WTC11 (cell line): ENCODE data around the gene RABEP1. TPM values are rescaled to one million over a fixed set of nuclear protein-coding genes. Genes with fewer than 3 reads are reported as not detected.

Source experiments
- ATAC-seq: fragments of 200-7000 bp; cut with Tn5 transposase; 2 replicates; pipeline ENCODE4 v1.10.0; 2021; ENCODE audit warnings: mild to moderate bottlenecking, moderate library complexity
- CTCF ChIA-PET: fragments of 300-600 bp; sonication (Branson Sonifier 250); formaldehyde crosslinking; loops from one replicate; lab custom pipeline; 2021; ENCODE audit warnings: antibody characterized with exemption; lab: Charles Lee
- POLR2A ChIA-PET: fragments of 350-600 bp; sonication (Branson Sonifier 250); formaldehyde crosslinking; loops from one replicate; lab custom pipeline; 2021; ENCODE audit warnings: antibody characterized with exemption; lab: Charles Lee
- DNase-seq: peaks from one replicate; pipeline ENCODE4 v3.0.0; 2021; ENCODE audit warnings: low spot score
- H3K27ac Mint-ChIP-seq: 2 replicates; pipeline ENCODE4 v1.8.0; 2021; ENCODE audit warnings: mixed read lengths
- H3K27me3 Mint-ChIP-seq: 2 replicates; pipeline ENCODE4 v1.8.0; 2021; ENCODE audit warnings: low read depth, mild to moderate bottlenecking, moderate library complexity, mixed read lengths
- H3K36me3 Mint-ChIP-seq: 2 replicates; pipeline ENCODE4 v1.8.0; 2021; ENCODE audit warnings: mixed read lengths
- H3K4me1 Mint-ChIP-seq: 2 replicates; pipeline ENCODE4 v1.8.0; 2022; ENCODE audit warnings: mixed read lengths
- H3K4me3 Mint-ChIP-seq: 2 replicates; pipeline ENCODE4 v1.8.0; 2021; ENCODE audit warnings: mild to moderate bottlenecking, moderate library complexity, mixed read lengths
- H3K9me3 Mint-ChIP-seq: 2 replicates; pipeline ENCODE4 v1.8.0; 2021; ENCODE audit warnings: mixed read lengths
- ATF1 ChIP-seq: sonication (generic); formaldehyde crosslinking; IDR thresholded peaks from 2 replicates; pipeline ENCODE4 v1.8.1; 2023; ENCODE audit warnings: mild to moderate bottlenecking, moderate library complexity, missing genetic modification reagents
- ATF2 ChIP-seq: sonication (generic); formaldehyde crosslinking; IDR thresholded peaks from 2 replicates; pipeline ENCODE4 v1.8.1; 2022; ENCODE audit warnings: low read depth, missing genetic modification reagents, borderline replicate concordance
- FOXK1 ChIP-seq: sonication (generic); formaldehyde crosslinking; IDR thresholded peaks from 2 replicates; pipeline ENCODE4 v1.8.0; 2022; ENCODE audit warnings: mild to moderate bottlenecking, moderate library complexity, missing genetic modification reagents
- JAZF1 ChIP-seq: fragments of 250-450 bp; sonication (Bioruptor Pico); IDR thresholded peaks from 2 replicates; pipeline ENCODE4 v1.9.0; 2021; ENCODE audit warnings: moderate library complexity, mild to moderate bottlenecking, inconsistent platforms
- MXD4 ChIP-seq: fragments of 250-450 bp; sonication (Bioruptor Pico); IDR thresholded peaks from 2 replicates; pipeline ENCODE4 v1.8.0; 2021; ENCODE audit warnings: mild to moderate bottlenecking, moderate library complexity, borderline replicate concordance
- NR1H2 ChIP-seq: sonication (generic); formaldehyde crosslinking; IDR thresholded peaks from 2 replicates; pipeline ENCODE4 v1.9.0; 2021; ENCODE audit warnings: mild to moderate bottlenecking, moderate library complexity, missing genetic modification reagents
- PREB ChIP-seq: sonication (generic); formaldehyde crosslinking; IDR thresholded peaks from 2 replicates; pipeline ENCODE4 v1.8.1; 2022; ENCODE audit warnings: mild to moderate bottlenecking, missing genetic modification reagents, moderate library complexity, borderline replicate concordance
- TP53 ChIP-seq: sonication (generic); formaldehyde crosslinking; IDR thresholded peaks from 2 replicates; pipeline ENCODE4 v1.8.1; 2023; ENCODE audit warnings: mild to moderate bottlenecking, missing genetic modification reagents
- ZNF281 ChIP-seq: sonication (generic); formaldehyde crosslinking; IDR thresholded peaks from 2 replicates; pipeline ENCODE4 v1.8.0; 2023; ENCODE audit warnings: mild to moderate bottlenecking, missing genetic modification reagents
- ZNF317 ChIP-seq: sonication (generic); formaldehyde crosslinking; IDR thresholded peaks from 2 replicates; pipeline ENCODE4 v1.8.1; 2023; ENCODE audit warnings: low read depth, mild to moderate bottlenecking, moderate library complexity, missing genetic modification reagents, borderline replicate concordance
- ZNF396 ChIP-seq: fragments of 250-450 bp; sonication (Bioruptor Pico); IDR thresholded peaks from 2 replicates; pipeline ENCODE4 v1.8.0; 2021; ENCODE audit warnings: mild to moderate bottlenecking, moderate library complexity, borderline replicate concordance
- ZNF423 ChIP-seq: fragments of 250-450 bp; sonication (Bioruptor Pico); IDR thresholded peaks from 2 replicates; pipeline ENCODE4 v2.1.2; 2022; ENCODE audit warnings: mild to moderate bottlenecking, moderate library complexity
- ZNF512 ChIP-seq: sonication (generic); formaldehyde crosslinking; IDR thresholded peaks from 2 replicates; pipeline ENCODE4 v1.8.1; 2022; ENCODE audit warnings: missing genetic modification reagents, borderline replicate concordance
- total RNA-seq: library from RNA; stranded (reverse); gene quantifications from 3 replicates; pipeline ENCODE4 v1.2.3, GENCODE V29; 2021
- TF ChIP-seq, protein P1 (sequence below): sonication (generic); formaldehyde crosslinking; IDR thresholded peaks from 2 replicates; pipeline ENCODE4 v1.8.0; 2022; ENCODE audit warnings: mild to moderate bottlenecking, missing genetic modification reagents
- TF ChIP-seq, protein P2 (sequence below): sonication (generic); formaldehyde crosslinking; IDR thresholded peaks from 2 replicates; pipeline ENCODE4 v1.8.0; 2023; ENCODE audit warnings: missing genetic modification reagents
- TF ChIP-seq, protein P3 (sequence below): sonication (generic); formaldehyde crosslinking; IDR thresholded peaks from 2 replicates; pipeline ENCODE4 v1.8.1; 2023; ENCODE audit warnings: mild to moderate bottlenecking, moderate library complexity, missing genetic modification reagents
- TF ChIP-seq, protein P4 (sequence below): fragments of 200-600 bp; IDR thresholded peaks from 2 replicates; pipeline ENCODE4 v1.8.0; 2022; ENCODE audit warnings: antibody characterized with exemption

Gene RABEP1
- total RNA-seq, 1 experiment from 2014 or later: 40.9 TPM

GRCh38 chr17:5283571-5284315 is 1.7 kb downstream of the RABEP1 start (continued):
- TF ChIP-seq ATF1 (no peak), NR1H2 (CRISPR knock-in tag) (no peak), PREB (CRISPR knock-in tag) (no peak), ZNF423 (CRISPR knock-in tag) (no peak)
- TF ChIP-seq, protein P1, sequence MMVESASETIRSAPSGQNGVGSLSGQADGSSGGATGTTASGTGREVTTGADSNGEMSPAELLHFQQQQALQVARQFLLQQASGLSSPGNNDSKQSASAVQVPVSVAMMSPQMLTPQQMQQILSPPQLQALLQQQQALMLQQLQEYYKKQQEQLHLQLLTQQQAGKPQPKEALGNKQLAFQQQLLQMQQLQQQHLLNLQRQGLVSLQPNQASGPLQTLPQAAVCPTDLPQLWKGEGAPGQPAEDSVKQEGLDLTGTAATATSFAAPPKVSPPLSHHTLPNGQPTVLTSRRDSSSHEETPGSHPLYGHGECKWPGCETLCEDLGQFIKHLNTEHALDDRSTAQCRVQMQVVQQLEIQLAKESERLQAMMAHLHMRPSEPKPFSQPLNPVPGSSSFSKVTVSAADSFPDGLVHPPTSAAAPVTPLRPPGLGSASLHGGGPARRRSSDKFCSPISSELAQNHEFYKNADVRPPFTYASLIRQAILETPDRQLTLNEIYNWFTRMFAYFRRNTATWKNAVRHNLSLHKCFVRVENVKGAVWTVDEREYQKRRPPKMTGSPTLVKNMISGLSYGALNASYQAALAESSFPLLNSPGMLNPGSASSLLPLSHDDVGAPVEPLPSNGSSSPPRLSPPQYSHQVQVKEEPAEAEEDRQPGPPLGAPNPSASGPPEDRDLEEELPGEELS (CRISPR knock-in tag): no peak
- TF ChIP-seq, protein P2, sequence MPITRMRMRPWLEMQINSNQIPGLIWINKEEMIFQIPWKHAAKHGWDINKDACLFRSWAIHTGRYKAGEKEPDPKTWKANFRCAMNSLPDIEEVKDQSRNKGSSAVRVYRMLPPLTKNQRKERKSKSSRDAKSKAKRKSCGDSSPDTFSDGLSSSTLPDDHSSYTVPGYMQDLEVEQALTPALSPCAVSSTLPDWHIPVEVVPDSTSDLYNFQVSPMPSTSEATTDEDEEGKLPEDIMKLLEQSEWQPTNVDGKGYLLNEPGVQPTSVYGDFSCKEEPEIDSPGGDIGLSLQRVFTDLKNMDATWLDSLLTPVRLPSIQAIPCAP: no peak

- Mint-ChIP-seq H3K36me3 (no peaks in the 10 kb centered on the region; the same call in 1 of the 2 replicates), H3K9me3 (no peaks in the 10 kb centered on the region), H3K27ac (no peak overlapping the region), H3K27me3 (peaks cover 5% of the 10 kb centered on the region; the same call in 1 of the 2 replicates), H3K4me3 (peak overlapping the region; percentile 81; the same call in 1 of the 2 replicates), H3K4me1 (peaks cover 53% of the 10 kb centered on the region)
- ATAC-seq (no peak), DNase-seq (no peak)
- ChIA-PET CTCF (interaction anchor here (1.1 to 1.6 kb wide), 2 partner anchors 22 to 155 kb away, joined by 3 to 10 read pairs; partner anchors contain the start of gene C1QBP), POLR2A (interaction anchor here (0.6 kb wide), 2 partner anchors 84 to 1001 kb away, joined by 3 read pairs; no protein-coding TSS in a partner anchor)
- TF ChIP-seq, protein P3, sequence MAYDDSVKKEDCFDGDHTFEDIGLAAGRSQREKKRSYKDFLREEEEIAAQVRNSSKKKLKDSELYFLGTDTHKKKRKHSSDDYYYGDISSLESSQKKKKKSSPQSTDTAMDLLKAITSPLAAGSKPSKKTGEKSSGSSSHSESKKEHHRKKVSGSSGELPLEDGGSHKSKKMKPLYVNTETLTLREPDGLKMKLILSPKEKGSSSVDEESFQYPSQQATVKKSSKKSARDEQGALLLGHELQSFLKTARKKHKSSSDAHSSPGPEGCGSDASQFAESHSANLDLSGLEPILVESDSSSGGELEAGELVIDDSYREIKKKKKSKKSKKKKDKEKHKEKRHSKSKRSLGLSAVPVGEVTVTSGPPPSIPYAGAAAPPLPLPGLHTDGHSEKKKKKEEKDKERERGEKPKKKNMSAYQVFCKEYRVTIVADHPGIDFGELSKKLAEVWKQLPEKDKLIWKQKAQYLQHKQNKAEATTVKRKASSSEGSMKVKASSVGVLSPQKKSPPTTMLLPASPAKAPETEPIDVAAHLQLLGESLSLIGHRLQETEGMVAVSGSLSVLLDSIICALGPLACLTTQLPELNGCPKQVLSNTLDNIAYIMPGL (CRISPR knock-in tag): no peak
- TF ChIP-seq JAZF1 (no peak), ZNF396 (CRISPR knock-in tag) (no peak), TP53 (CRISPR knock-in tag) (no peak), ZNF317 (CRISPR knock-in tag) (no peak), FOXK1 (CRISPR knock-in tag) (no peak), MXD4 (CRISPR knock-in tag) (no peak), ZNF281 (CRISPR knock-in tag) (no peak), ATF1 (no peak), ATF2 (CRISPR knock-in tag) (no peak), ZNF512 (CRISPR knock-in tag) (no peak)
- TF ChIP-seq, protein P2: no peak
- TF ChIP-seq, protein P4, sequence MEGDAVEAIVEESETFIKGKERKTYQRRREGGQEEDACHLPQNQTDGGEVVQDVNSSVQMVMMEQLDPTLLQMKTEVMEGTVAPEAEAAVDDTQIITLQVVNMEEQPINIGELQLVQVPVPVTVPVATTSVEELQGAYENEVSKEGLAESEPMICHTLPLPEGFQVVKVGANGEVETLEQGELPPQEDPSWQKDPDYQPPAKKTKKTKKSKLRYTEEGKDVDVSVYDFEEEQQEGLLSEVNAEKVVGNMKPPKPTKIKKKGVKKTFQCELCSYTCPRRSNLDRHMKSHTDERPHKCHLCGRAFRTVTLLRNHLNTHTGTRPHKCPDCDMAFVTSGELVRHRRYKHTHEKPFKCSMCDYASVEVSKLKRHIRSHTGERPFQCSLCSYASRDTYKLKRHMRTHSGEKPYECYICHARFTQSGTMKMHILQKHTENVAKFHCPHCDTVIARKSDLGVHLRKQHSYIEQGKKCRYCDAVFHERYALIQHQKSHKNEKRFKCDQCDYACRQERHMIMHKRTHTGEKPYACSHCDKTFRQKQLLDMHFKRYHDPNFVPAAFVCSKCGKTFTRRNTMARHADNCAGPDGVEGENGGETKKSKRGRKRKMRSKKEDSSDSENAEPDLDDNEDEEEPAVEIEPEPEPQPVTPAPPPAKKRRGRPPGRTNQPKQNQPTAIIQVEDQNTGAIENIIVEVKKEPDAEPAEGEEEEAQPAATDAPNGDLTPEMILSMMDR: no peak
Measured at GRCh38 chr17:5284681-5285080, 2.6 kb downstream of the RABEP1 start.
